OCI-LY3 (cell line): ENCODE results near the gene ARSG.

Experiments used
- CTCF ChIP-seq: fragments of 200-600, 300-600 bp; sonication (generic); IDR thresholded peaks from 2 replicates; pipeline ENCODE4 v1.5.1; 2014; ENCODE audit warnings: antibody characterized with exemption, low read length, low read depth
- EZH2phosphoT487 ChIP-seq: fragments of 200-600 bp; shearing (Covaris generic); IDR thresholded peaks from 2 replicates; pipeline ENCODE4 v1.6.1; 2018; ENCODE audit warnings: antibody characterized with exemption, mixed run types, low read depth

- no peak for TF ChIP-seq CTCF
- no peak for TF ChIP-seq EZH2phosphoT487
Observed at GRCh38 chr17:68322630-68323029, 31.3 kb downstream of the ARSG start.
